GM18909 (cell line): ENCODE results near the gene ZNF823.
"Not testable (repeated sequence)": the region's sequence is repeated elsewhere in the genome, so short reads cannot be mapped to it uniquely, and the experiment has no call there.

Source experiments
- ATAC-seq: cut with Tn5 transposase; IDR thresholded peaks from one replicate; pipeline ENCODE4 v1.9.1; 2021; ENCODE audit warnings: mild to moderate bottlenecking; ENCODE audit not compliant: unreplicated experiment, poor library complexity

The ZNF823 gene

GRCh38 chr19:11685676-11686650 is 52.8 kb downstream of the ZNF823 start:
- ATAC-seq = no peak

GRCh38 chr19:11684987-11685675 is 53.6 kb downstream of the ZNF823 start:
- ATAC-seq = no peak

GRCh38 chr19:11680689-11681302 is 58.0 kb downstream of the ZNF823 start:
- ATAC-seq = no peak

- ATAC-seq = no peak
Observed at GRCh38 chr19:11678504-11678903, 60.2 kb downstream of the ZNF823 start.

GRCh38 chr19:11676661-11677600 is 61.8 kb downstream of the ZNF823 start:
- not testable (repeated sequence) for ATAC-seq

GRCh38 chr19:11675569-11675968 is 63.2 kb downstream of the ZNF823 start:
- ATAC-seq = no peak

- ATAC-seq = no peak
Observed at GRCh38 chr19:11674067-11674492, 64.7 kb downstream of the ZNF823 start.

- no peak for ATAC-seq
Observed at GRCh38 chr19:11673608-11674041, 65.1 kb downstream of the ZNF823 start.
